ENCODE measurements around the gene MYCT1.
"Not testable (repeated sequence)": the region's sequence is repeated elsewhere in the genome, so short reads cannot be mapped to it uniquely, and the experiment has no call there.

The MYCT1 gene

GRCh38 chr6:152697634-152698033 lies at the start of gene MYCT1:
MYCT1 (plus strand) TSS chr6:152697897; CDS start chr6:152697903, 6 bp downstream.
- no peak for DNase-seq (ENCODE audit: low read depth)

DNA sequence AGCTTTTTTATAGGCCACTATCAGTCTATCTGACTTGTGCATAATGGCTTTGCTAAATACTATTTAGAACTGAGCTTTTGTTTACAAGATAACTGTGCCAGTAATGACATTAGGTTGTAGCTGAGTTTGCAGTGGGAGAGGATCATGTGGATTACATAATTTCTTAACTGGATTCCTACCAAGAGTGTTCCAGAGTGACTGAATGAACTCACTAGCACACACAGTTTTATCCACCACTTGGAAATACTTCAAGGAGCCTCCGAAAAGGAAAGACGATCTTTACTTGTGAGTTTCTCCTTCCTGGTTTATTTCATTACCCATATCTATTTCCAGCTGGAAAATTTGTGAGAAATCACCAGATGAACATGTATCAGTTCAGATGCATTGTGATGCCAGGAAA lies 49.6 kb upstream of the MYCT1 start:
- DNase-seq (ENCODE audit: low read depth), result no peak

DNA sequence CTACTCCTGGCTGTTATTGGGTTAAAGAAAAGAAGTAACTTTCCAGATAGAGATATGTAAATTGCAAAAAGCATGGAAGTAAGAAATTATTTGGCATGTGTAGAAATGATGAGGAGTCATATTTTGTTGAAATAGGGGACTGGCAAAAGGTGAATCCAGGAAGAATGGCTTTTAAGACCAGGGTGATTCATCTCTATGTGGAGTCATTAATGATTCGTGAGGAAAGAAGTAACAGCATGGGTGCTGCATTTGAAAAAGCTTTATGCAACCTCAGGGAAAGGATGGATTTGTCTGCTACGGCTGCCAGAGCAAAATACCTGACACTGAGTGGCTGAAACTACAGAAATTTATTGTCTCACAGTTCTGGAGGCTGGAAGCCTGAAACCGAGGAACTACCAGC lies 45.7 kb upstream of the MYCT1 start:
- no peak for DNase-seq (ENCODE audit: low read depth)

DNA sequence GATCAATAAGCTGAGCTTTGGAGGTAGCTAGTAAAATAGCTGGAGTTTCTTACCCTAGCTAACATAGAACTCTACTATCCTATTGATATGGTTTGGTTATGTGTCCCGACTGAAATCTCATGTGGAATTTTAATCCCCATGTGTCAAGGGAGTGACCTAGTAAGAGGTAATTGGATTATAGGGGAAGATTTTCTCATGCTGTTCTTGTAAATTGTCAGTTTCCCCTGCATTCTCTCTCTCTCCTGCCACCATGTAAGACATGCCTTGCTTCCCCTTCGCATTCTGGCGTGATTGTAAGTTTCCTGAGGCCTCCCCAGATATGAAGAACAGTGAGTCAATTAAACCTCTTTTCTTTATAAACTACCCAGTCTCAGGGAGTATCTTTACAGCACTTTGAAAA lies 35.9 kb upstream of the MYCT1 start:
- DNase-seq (ENCODE audit: low read depth), result no peak

DNA sequence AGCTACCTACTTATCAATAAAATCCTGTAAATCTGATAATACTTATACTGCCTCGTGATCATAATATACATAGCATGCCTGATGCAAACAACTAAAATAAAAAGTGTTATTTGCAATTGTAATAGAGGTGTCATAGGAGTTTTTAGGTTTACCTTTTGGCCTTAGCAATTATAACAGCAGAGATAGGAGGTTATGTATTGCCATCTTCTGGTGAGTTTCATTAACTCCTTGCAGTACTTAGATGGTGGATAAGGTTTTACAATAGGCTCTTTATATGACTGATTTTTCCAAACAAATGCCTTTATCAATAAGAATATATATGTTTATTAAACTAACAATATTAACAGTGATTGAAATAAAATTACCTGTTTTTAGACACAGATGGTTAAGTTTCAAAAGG lies 27.8 kb upstream of the MYCT1 start:
- DNase-seq (ENCODE audit: low read depth), result peak; percentile 28

DNA sequence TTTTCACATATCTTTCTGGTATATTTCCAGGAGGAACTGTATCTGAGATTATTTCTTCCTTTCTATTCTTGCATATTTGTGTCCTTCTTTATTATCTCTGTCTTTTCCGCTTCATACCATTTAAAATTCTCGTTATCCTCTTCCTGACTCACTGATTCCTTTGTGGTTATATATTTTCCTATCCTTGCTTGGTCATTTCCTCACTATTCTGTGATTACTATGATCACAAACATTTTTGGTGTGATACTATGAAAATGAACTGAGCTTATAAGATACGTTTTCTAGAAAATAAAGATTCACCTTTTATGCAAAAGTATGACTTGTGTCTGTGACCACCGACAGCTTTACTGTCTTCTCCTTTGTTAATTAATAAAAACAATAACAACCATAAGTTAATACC lies 26.5 kb upstream of the MYCT1 start:
- no peak for DNase-seq (ENCODE audit: low read depth)

DNA sequence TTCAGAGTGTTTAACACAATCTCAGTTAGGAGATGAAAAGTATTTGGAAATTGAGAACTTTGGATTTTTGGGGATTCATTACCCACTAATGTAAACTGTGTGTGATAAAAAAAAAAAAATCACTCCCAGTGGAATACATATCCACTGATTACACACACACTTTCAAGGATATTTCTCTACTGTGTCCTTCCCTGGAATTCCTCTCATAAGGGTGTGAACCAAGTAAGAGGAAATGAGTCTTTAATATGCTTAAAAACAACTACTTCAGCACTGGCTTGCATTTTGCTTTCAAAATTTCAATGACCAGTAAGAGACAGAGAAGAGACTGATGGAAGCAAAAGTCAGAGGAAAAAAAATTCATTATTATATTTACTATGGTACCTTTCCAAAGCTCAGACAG lies 24.5 kb upstream of the MYCT1 start:
- no peak for DNase-seq (ENCODE audit: low read depth)

DNA sequence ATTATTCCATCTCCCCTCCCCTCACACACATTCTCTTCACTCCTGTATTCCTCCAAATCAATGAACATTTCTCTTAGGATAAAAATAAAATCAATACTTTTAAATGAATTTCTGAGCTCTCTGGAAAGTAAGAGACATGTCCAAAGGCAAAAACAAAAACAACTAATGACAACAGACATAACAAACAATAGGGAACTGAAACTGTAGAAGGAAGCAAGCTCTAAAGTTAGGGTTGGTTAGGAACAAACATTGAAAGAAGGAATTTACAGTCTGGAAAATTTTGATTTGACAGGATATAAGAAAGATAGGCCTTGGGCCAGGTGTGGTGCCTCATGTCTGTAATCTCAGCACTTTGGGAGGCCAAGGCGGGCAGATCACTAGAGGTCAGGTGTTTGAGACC lies 17.5 kb upstream of the MYCT1 start:
- no peak for DNase-seq (ENCODE audit: low read depth)

DNA sequence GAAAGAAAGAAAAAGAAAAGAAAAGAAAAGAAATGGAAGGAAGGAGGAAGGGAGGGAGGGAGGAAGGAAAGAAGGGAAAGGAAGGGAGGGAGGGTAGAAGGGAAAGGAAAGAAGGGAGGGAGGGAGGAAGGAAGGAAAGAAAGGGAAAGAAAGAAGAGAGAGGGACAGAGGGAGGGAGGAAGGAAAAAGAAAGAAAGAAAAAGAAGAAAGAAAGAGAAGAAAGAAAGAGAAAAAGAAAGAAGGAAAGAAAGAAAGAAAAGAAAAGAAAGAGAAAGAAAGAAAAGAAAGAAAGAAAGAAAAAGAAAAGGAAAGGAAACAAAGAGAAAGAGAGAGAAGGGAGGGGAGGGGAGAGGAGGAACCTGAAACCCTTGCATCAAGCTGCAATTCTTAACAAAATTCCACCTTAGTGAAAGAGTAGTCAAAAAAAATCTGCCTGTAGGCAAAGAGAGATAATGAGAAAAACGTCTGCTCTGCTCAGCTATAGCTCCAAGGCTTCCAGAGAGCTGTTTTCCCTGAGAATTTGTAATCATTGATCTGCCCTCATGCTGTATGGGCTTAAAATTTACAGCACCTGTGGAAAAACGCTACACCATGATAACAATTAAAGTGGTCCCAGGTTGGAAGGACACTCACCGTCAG lies 16.7 kb upstream of the MYCT1 start:
- DNase-seq (ENCODE audit: low read depth), result no peak

GRCh38 chr6:152682141-152682540 lies 15.6 kb upstream of the MYCT1 start:
- DNase-seq (ENCODE audit: low read depth), result no peak

DNA sequence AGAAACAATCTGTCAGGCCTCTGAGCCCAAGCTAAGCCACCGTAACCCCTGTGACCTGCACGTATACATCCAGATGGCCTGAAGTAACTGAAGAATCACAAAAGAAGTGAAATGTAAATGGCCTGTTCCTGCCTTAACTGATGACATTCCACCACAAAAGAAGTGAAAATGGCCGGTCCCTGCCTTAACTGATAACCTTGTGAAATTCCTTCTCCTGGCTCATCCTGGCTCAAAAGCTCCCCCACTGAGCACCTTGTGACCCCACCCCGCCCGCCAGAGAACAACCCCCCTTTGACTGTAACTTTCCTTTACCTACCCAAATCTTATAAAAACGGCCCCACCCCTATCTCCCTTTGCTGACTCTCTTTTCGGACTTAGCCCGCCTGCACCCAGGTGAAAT lies 14.8 kb upstream of the MYCT1 start:
- not testable (repeated sequence) for DNase-seq (ENCODE audit: low read depth)

GRCh38 chr6:152685819-152686218 lies 11.9 kb upstream of the MYCT1 start:
- no peak for DNase-seq (ENCODE audit: low read depth)

GRCh38 chr6:152695372-152696045 lies 2.2 kb upstream of the MYCT1 start:
- no peak for DNase-seq (ENCODE audit: low read depth)

GRCh38 chr6:152696522-152696921 lies 1.2 kb upstream of the MYCT1 start:
- peak; percentile 55 for DNase-seq (ENCODE audit: low read depth)

DNA sequence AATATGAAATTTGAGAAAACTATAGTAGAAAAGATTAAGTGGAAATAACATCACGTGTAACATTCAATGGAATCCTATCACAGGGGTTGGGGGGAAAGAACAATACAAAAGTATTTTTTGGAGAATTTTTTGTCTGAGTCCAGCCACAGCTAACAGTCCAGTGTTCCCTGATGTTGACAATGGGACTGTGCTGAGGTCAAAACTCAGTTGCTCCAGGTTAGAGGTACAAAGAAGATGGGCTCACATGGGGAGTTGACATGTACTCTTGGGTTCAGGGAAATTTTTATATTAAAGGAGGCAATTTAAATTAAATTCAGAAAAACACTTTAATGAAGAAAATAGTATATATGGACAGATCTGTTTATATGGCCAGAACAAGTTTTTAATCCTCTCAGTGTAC lies 995 bp downstream of the MYCT1 start:
- DNase-seq (ENCODE audit: low read depth), result no peak

DNA sequence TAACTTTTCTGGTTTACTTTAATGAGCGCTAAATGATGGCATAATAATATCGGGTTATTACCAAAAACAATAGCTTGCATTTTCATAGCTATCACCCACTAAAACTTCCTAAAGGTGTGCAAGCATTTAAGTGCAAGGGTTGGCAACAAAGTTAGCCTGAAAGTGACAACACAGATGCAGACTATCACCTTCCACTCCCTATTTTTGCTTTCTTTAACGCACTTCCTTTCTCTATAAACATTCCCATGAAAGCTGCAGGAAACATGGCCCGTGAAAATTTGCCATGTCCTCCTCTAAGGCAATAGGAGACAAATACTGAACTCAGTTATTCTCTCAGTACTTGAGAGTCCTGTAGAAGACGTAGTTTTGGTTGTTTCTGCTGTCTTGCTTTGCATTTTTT lies 2.7 kb downstream of the MYCT1 start:
- no peak for DNase-seq (ENCODE audit: low read depth)

- no peak for DNase-seq (ENCODE audit: low read depth)
Measured at GRCh38 chr6:152701081-152701862, 3.6 kb downstream of the MYCT1 start.

GRCh38 chr6:152701863-152702401 lies 4.2 kb downstream of the MYCT1 start:
- no peak for DNase-seq (ENCODE audit: low read depth)

DNA sequence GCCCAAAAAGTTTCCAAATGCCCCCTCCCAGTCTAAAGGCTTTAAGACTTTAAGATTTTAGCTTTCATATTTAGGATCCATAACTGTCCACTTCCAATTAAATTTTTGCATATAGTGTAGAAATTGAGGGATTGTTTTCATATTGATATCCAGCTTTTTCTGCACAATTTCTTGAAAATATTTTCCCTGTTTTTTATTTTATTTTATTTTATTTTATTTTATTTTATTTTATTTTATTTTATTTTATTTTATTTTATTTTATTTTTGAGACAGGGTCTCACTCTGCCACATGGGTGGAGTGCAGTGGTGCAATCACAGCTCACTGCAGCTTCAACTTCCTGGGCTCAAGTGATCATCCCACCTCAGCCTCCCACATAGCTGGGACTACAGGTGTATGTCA lies 6.1 kb downstream of the MYCT1 start:
- not testable (repeated sequence) for DNase-seq (ENCODE audit: low read depth)

- no peak for DNase-seq (ENCODE audit: low read depth)
Measured at GRCh38 chr6:152705327-152705726, 7.6 kb downstream of the MYCT1 start.

DNA sequence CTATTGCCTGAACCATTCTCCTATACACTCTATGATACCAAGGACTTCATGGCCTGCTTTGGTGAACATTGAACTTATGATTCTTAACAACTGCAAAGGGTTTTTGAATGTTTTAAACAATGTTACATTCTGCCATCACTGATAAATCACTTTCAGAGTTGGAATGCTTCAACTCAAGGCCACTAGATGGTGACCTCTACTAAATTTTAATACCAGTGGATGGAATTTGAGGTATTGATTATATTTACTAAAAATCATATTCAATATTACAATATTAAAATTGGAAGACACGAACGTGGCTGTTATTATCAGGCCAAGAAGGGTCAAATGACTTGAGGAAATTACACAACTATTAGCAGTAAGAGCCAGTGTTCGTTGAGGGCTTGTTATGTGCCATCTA lies 18.6 kb downstream of the MYCT1 start:
- DNase-seq (ENCODE audit: low read depth), result no peak

- no peak for DNase-seq (ENCODE audit: low read depth)
Measured at GRCh38 chr6:152720974-152721373, 23.3 kb downstream of the MYCT1 start.

GRCh38 chr6:152721956-152722355 lies 24.3 kb downstream of the MYCT1 start:
- DNase-seq (ENCODE audit: low read depth), result no peak

Measured in fibroblast of the conjunctiva (primary cell).